HUES64 (cell line): Measurements from ENCODE around the gene MDM4.

Experiments used
- H3K27ac ChIP-seq: 2 replicates; pipeline ENCODE4 v1.7.0; 2013; ENCODE audit warnings: low read depth, low read length, inconsistent platforms
- H3K27me3 ChIP-seq: 2 replicates; pipeline ENCODE4 v1.6.1; 2013; ENCODE audit warnings: mild to moderate bottlenecking, low read length; ENCODE audit not compliant: insufficient read depth
- H3K36me3 ChIP-seq: 2 replicates; pipeline ENCODE4 v1.6.1; 2013; ENCODE audit warnings: mild to moderate bottlenecking, low read length; ENCODE audit not compliant: insufficient read depth
- H3K4me1 ChIP-seq: 2 replicates; pipeline ENCODE4 v1.6.1; 2013; ENCODE audit warnings: mild to moderate bottlenecking, low read length, moderate library complexity; ENCODE audit not compliant: insufficient read depth
- H3K4me3 ChIP-seq: 2 replicates; pipeline ENCODE4 v1.5.1; 2013; ENCODE audit warnings: mild to moderate bottlenecking, low read length, moderate library complexity
- H3K9ac ChIP-seq: 2 replicates; pipeline ENCODE4 v1.6.1; 2013; ENCODE audit warnings: mild to moderate bottlenecking, low read depth, low read length
- H3K9me3 ChIP-seq: 2 replicates; pipeline ENCODE4 v1.6.1; 2013; ENCODE audit warnings: low read depth, low read length; ENCODE audit not compliant: insufficient read depth
- WGBS: fragments of 150-250, 120-280 bp; methylation state at CpG from one replicate; pipeline ENCODE4 v1.1.7; 2013; ENCODE audit warnings: missing lambda C conversion rate; 5-methylcytosine and 5-hydroxymethylcytosine counted together

MDM4 gene

GRCh38 chr1:204587621-204588020, 71.4 kb downstream of the MDM4 start:
- 87% methylated on average over 6 of the region's 6 CpGs for WGBS

GRCh38 chr1:204588826-204589225, 72.6 kb downstream of the MDM4 start:
- no peak overlapping the region for H3K27ac ChIP-seq
- H3K9me3 ChIP-seq: no peaks in the 10 kb centered on the region
- no peaks in the 10 kb centered on the region for H3K36me3 ChIP-seq
- H3K9ac ChIP-seq: no peak overlapping the region
- H3K27me3 ChIP-seq: no peaks in the 10 kb centered on the region
- H3K4me1 ChIP-seq: peaks cover 19% of the 10 kb centered on the region
- H3K4me3 ChIP-seq: no peak overlapping the region
- WGBS: 83% methylated on average over 5 of the region's 5 CpGs

More at GRCh38 chr1:204587621-204588020, 71.4 kb downstream of the MDM4 start:
- no peak overlapping the region for H3K9ac ChIP-seq
- no peaks in the 10 kb centered on the region for H3K36me3 ChIP-seq
- peaks cover 19% of the 10 kb centered on the region for H3K4me1 ChIP-seq
- H3K4me3 ChIP-seq: no peak overlapping the region
- H3K9me3 ChIP-seq: no peaks in the 10 kb centered on the region
- no peaks in the 10 kb centered on the region for H3K27me3 ChIP-seq
- H3K27ac ChIP-seq: no peak overlapping the region

DNA sequence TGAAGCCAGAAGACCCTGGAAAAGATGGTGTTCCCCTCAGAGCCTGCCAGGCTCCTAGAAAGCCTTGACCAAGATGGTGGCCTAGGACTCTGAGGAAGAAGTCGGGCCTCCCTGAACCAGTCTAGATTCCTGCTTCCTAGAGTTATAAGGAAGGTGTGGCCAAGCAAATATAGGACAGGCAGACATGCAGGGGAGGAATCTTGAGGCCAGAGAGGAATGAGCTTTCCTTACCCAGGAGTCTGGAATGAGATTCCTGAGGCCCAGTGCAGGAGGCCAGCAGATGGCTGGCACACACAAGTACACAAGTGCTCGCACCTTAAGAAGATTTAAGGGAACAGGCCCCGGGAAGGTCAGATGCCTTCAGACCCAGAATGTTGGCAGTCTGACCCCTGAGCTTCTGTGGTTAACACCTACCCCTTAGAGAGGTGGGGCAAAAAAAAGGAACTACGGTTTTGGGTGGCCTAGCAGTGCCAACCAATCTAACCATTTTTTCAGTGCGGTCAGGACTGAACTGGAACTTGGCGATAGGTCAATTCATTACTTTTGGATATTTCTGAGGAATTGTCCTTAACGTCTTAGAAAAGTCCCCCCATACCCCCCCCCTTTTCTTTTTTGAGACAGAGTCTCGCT, 73.3 kb downstream of the MDM4 start:
- Histone ChIP-seq H3K27me3 (no peaks in the 10 kb centered on the region), H3K4me3 (no peak overlapping the region), H3K27ac (no peak overlapping the region), H3K9me3 (no peaks in the 10 kb centered on the region), H3K9ac (no peak overlapping the region), H3K36me3 (no peaks in the 10 kb centered on the region), H3K4me1 (peaks cover 18% of the 10 kb centered on the region)
- WGBS: 96% methylated on average over 8 of the region's 8 CpGs

DNA sequence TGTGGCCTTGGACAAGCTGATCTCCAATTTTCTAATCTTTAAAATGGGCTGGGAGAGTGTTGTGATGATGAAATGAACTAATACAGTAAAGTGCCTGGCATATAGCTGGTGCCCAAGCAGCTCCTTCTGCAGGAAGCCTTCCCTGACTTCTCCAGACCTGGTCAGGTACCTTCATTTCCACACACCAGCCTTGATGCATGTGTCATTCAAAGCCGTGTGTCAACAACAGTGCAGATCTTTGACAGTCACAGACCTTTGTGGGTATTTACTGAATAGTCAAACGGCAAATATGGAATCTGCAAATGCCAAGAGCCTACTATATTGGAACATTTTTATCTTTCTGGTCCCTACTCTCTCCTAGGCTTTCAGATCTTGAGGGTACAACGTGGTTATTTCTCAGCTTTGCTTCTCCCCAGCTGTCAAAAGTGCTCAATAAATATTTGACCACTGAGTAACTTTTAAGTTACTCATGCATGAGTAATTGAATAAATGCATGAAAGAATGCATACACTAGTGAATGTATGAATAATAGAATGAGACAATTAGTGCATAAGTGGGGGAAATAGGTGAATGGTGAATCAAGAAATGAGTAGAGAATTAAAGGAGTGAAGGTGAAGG, 75.4 kb downstream of the MDM4 start:
- H3K4me3 ChIP-seq: no peak overlapping the region
- no peak overlapping the region for H3K9ac ChIP-seq
- WGBS: 81% methylated on average over 3 of the region's 3 CpGs
- H3K27ac ChIP-seq: no peak overlapping the region
- H3K9me3 ChIP-seq: no peaks in the 10 kb centered on the region
- no peaks in the 10 kb centered on the region for H3K27me3 ChIP-seq
- peaks cover 10% of the 10 kb centered on the region; the same call in 1 of the 2 replicates for H3K4me1 ChIP-seq
- no peaks in the 10 kb centered on the region for H3K36me3 ChIP-seq

GRCh38 chr1:204592246-204592948, 76.2 kb downstream of the MDM4 start:
- Histone ChIP-seq H3K4me1 (peaks cover 10% of the 10 kb centered on the region; the same call in 1 of the 2 replicates), H3K36me3 (no peaks in the 10 kb centered on the region), H3K9ac (no peak overlapping the region), H3K4me3 (no peak overlapping the region), H3K27ac (no peak overlapping the region), H3K9me3 (no peaks in the 10 kb centered on the region), H3K27me3 (no peaks in the 10 kb centered on the region)
- WGBS: 88% methylated on average over 10 of the region's 10 CpGs

GRCh38 chr1:204598319-204598969, 82.2 kb downstream of the MDM4 start:
- H3K4me1 ChIP-seq: peaks cover 16% of the 10 kb centered on the region
- no peaks in the 10 kb centered on the region for H3K9me3 ChIP-seq
- no peaks in the 10 kb centered on the region for H3K36me3 ChIP-seq
- H3K9ac ChIP-seq: no peak overlapping the region
- H3K27ac ChIP-seq: no peak overlapping the region
- no peak overlapping the region for H3K4me3 ChIP-seq
- no peaks in the 10 kb centered on the region for H3K27me3 ChIP-seq
- WGBS: 97% methylated on average over 3 of the region's 4 CpGs

- no peak overlapping the region for H3K27ac ChIP-seq
- no peaks in the 10 kb centered on the region for H3K27me3 ChIP-seq
- H3K4me3 ChIP-seq: no peak overlapping the region
- WGBS: 90% methylated on average over 8 of the region's 8 CpGs
- no peaks in the 10 kb centered on the region for H3K36me3 ChIP-seq
- H3K4me1 ChIP-seq: peaks cover 16% of the 10 kb centered on the region
- H3K9me3 ChIP-seq: no peaks in the 10 kb centered on the region
- H3K9ac ChIP-seq: no peak overlapping the region
Measured at GRCh38 chr1:204599098-204599497, 82.9 kb downstream of the MDM4 start.

DNA sequence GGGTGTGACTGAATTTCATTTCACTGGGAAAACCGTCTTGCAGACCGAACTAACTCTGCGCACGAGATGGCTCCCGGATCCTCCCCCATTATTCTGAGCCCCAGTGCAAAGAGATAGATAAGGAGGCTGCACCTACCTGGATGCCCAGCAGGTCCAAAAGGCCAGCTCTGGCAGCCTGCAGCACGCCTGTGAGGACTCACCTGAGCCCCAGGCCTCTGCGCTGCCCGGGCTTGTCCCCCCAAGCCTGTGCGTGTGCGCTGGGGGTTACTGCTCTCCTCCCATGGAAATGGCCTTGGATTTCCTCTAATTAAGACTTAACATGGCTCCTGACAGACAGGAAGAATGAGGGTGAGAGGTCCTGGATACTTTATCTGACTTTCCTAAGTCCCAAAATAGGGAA, 83.4 kb downstream of the MDM4 start:
- Histone ChIP-seq H3K27ac (no peak overlapping the region), H3K9me3 (no peaks in the 10 kb centered on the region), H3K4me1 (peaks cover 16% of the 10 kb centered on the region), H3K9ac (no peak overlapping the region), H3K27me3 (no peaks in the 10 kb centered on the region), H3K4me3 (no peak overlapping the region), H3K36me3 (no peaks in the 10 kb centered on the region)
- 94% methylated on average over 10 of the region's 10 CpGs for WGBS

DNA sequence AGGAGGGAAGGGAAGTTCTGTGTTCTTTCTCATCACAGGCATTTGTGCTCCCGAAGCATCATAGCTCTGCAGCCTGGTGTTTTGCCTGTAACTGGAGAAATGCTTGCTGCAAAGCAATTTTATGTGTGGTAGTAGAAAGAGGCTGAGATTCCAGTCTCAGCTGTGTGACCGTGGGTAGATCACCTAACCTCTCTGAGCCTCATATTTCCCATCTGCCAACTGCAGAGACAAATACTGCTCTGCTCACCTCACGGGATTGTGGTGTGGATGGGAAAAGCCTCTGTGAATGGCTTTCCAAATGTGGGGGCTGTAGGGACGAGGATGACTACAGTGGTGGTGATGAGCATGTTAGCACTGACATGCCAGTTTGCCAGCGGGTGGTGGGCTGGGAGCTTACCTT, 84.0 kb downstream of the MDM4 start:
- H3K9ac ChIP-seq: no peak overlapping the region
- H3K9me3 ChIP-seq: no peaks in the 10 kb centered on the region
- 88% methylated on average over 5 of the region's 5 CpGs for WGBS
- peaks cover 16% of the 10 kb centered on the region for H3K4me1 ChIP-seq
- H3K36me3 ChIP-seq: no peaks in the 10 kb centered on the region
- no peak overlapping the region for H3K4me3 ChIP-seq
- no peaks in the 10 kb centered on the region for H3K27me3 ChIP-seq
- no peak overlapping the region for H3K27ac ChIP-seq

GRCh38 chr1:204600968-204601367, 84.8 kb downstream of the MDM4 start:
- Histone ChIP-seq H3K4me1 (peaks cover 16% of the 10 kb centered on the region), H3K36me3 (no peaks in the 10 kb centered on the region), H3K9ac (no peak overlapping the region), H3K4me3 (no peak overlapping the region), H3K27ac (no peak overlapping the region), H3K9me3 (no peaks in the 10 kb centered on the region), H3K27me3 (no peaks in the 10 kb centered on the region)
- 86% methylated on average over 4 of the region's 4 CpGs for WGBS

DNA sequence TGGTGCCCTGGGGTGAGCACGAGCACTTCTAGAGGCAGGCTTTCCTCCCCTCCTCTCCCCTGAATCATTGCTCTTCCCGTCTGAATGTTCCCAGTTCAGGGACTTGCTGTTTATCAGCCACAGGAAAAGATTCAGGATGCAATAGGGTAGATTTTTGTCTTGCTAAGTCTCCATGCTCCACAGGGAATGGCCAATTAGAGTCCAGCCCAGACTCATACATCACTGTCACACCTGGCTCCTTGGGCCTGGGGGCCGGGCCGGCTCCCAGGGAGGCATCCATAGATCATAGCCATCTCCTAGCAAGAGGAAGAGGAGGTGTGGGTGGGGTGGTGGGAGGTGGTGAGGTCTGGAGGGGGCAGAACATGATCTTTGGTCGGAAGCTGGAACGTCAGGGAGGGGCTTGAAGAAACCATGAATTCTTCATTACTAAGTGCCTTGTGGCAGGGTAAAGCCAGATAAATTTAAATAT, 85.9 kb downstream of the MDM4 start:
- H3K27me3 ChIP-seq: no peaks in the 10 kb centered on the region
- no peaks in the 10 kb centered on the region for H3K9me3 ChIP-seq
- H3K36me3 ChIP-seq: no peaks in the 10 kb centered on the region
- H3K27ac ChIP-seq: no peak overlapping the region
- no peak overlapping the region for H3K9ac ChIP-seq
- H3K4me1 ChIP-seq: peaks cover 16% of the 10 kb centered on the region
- H3K4me3 ChIP-seq: no peak overlapping the region
- 28% methylated on average over 6 of the region's 6 CpGs for WGBS
